NCI-H2107 treated with DMSO at 0.1 percent for 48 hours (cell line): Measurements from ENCODE around the gene TLL2.

Source experiments
- DNase-seq: peaks from one replicate; lab custom pipeline; 2025; ENCODE audit not compliant: unreplicated experiment; lab: John Stamatoyannopoulos, UW

Gene TLL2

DNA sequence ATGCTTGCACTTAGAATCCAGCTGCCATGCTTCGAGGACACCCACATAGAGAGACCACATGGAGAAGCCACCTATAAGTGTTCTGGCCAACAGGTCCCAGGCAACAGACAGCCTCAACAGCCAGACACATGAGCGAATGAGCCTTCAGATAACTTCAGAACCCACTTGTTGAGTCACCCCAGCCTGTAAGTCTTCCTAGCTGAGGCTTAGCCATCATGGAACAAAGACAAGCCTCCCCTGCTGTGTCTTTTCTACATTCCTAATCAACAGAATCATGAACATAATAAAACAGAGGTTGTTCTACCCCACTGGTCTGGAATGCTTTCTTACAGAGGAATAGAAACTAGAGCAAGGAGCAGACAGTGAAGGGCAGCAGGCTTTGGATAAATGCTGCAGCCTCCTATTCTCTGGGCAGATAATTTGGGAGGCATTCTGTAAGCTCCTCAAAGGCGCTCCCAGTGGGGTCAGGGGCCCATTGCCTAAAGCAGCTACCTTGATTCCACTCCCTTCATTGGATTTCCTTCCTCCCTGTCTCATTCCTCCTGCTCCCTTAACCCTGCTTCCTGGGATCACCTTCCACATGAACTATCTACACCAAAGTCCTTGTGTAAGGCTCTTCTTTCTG lies 4.6 kb downstream of the TLL2 start:
- DNase-seq, result no peak

DNA sequence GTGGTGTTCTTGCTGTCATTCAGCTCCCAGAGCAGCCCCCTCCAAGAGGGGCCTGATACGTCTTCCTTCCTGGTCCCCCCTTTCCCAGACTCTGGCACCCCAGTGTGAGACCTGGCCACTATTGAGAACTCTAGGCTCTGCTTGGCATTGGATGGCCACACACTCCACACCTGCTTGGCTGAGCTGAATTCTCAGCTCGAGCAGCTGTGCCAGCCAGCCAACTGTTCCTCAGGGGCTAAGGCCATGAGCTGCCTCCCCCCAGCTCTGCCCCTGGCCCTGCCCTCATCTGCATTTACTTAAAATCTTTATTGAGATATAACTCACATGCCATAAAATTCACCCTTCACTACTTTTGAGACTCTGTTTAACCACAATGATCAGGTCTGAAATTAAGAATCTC lies 6.7 kb downstream of the TLL2 start:
- DNase-seq, result no peak

DNA sequence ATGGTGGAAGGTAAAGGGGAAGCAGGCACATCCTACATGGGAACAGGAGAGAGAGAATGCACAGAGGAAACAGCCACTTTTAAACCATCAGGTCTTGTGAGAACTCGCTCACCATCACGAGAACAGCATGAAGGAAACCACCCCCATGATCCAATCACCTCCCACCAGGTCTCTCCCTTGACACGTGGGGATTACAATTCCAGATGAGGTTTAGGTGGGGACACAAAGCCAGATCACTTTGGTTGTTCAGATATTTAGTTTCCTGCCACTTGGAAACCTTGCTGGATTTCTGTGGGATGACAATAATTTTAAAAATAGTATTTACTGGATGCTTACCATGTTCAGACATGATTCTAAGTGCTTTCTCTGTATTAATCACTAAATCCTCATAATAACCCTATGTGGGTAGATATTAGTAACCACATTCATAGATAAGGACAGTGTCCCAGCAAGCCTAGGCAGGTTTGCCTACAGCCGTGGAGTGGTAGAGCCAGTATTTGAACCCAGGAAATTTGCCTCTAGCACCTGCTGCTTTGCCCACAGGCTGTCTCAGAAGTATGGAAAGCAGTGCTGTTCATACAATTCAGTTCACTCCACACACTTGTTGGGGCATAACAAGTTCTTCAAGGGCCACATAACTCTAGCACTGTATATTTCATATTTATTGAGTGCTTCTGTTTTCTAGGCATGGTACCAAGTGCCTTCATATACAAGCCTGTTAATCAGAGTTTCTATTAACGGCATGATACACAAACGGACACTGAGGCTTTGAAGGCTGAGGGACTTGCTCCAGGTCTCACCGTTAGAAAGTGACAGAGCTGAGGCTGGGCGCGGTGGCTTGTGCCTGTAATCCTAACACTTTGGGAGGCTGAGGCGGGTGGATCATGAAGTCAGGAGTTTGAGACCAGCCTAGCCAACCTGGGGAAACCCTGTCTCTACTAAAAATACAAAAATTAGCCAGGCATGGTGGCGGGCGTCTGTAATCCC lies 8.3 kb downstream of the TLL2 start:
- no peak for DNase-seq

DNA sequence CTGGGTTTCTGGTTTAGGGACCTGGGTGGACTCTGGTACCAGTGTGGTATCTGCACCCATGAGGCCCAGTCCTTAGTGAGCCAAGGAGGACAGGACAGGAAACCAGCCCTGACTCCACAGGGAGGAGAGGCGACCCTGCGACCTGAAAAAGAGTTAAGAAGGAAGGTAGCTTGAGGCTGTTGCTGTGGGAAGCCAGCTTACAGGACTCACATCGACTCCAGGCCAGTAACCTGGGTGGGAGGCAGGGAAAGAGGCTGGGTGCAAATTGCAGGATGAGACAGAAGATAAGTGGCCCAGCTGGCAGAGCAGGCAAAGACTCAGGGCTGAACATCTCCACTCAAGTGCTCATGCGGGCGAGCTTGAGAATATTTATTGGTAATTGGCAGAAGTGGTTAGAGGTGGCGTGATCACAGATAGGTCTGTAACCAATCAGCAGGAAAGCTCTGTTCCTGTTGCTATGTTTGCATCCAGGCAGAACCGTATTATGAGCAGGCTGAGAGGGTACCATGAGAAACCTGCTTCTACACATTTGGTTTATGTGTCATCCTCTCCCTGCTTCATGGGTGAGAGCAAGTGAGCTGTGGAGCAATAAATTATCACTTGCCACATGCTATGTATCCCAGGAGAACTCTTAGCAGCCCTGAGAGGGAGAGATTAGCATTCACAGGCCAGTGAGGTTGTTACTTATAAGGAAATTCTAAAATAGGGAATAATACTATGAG lies 11.0 kb downstream of the TLL2 start:
- no peak for DNase-seq

DNA sequence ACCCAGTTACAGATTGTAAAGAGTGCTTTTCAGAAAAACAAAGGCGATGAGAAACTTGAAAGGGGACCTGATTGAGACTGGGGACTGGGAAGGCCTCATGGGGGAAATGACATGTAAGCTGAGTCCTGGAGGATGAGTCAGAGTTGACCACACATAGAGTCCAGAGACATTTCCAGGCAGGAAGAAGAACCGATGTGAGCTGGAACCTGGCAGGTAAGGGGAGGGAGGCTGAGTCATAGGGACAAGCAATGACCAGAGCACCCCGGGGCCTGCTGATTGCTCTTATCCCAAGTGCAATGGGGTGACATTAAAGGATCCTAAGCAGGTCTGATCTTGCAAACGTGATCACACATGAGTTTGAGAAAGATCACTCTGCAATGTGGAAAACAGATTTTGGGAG lies 11.7 kb downstream of the TLL2 start:
- no peak for DNase-seq

DNA sequence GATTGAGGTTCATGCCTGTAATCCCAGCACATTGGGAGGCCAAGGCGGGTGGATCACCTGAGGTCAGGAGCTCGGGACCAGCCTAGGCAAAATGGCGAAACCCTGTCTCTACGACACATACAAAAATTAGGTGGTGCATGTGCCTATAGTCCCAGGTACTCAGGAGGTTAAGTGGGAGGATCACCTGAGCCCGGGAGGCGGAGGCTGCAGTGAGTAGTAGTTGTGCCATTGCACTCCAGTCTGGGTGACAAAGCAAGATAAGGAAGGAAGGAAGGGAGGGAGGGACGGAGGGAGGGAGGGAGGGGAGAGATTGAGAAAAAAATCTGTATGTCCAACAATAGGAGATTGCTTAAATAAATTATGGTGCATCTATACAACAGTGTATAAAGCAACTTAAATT lies 13.2 kb downstream of the TLL2 start:
- no peak for DNase-seq

DNA sequence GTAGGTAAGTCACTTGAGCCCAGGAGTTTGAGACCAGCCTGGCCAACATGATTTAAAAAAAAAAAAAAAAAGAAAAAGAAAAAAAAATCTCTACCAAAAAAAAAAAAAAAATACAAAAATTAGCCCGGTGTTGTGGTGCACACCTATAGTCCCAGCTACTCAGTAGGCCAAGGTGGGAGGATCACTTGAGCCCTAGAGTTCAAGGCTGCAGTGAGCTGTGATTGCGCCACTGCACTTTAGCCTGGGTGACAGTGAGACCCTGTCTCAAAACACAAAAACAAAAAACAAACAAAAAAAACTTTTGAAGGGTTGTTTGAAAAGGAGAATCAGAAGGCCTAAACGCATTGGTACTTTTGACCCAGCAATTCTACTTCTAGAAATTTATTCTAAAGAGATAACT lies 13.7 kb downstream of the TLL2 start:
- no peak for DNase-seq

DNA sequence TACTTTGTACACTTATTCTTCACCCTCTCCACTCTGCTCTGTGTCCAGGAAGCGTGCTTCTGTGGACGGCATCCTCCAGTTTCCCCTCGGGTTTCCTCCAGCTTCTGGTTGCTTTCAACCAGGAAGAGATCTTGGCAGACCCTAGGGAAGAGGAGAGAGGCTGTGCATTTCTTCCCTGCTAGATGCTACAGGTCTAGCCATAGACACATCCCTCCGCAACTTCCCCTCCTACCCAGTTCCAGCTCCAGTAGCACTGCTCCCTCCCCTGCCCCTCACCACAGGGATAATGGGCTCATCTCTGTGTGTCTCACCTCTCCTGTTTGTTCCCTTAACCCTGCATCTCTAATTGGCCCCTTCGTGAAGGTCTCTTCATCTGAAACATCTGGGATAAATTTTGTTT lies 16.3 kb downstream of the TLL2 start:
- DNase-seq, result no peak

DNA sequence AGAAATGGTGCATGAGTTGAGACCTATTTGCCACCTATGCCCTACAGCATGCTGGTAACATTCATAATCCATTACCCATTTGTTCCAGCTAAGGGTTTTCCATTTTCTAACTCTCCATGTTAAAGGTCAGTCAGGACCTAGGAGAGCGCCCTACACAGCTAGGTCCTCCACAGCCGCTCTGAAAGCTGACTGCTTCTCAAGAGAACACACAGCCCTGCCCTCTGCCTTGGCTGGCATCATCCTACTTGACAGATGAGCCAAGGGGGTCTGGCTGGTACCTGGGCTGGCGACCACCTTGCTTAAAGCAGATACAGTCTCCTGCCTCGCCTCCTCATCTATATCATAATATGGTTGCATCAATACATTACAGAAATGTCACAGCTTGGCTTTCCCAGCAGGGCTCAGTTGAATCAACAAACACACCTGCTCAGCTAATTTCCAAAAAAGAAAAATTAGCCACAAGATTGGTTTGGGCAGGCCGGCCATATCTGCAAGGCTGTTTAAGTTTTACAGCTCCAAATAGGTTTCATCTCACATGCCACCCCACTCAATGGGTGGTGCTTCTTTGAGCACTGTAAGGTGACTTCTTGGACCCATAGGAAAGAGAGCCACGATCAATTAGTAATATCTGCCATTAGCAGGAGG lies 17.3 kb downstream of the TLL2 start:
- no peak for DNase-seq

DNA sequence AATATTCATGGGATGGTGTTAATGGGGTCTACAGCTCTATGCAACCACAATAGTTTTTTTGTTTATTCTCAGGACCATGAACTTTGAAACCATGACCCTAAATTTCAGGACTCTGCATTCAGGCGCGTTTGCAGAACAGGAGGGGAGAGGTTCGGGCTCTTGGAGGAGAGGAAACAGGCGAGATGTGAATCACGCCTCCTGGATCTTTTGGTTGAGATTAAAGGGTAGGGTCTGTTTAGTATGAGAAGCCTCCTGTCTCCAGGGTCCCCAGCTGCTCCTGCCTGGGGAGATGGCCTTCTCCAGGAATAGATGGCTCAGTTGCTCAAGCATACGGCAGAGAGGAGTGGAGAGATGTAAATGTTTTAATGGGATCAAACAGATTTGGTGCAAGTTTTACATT lies 18.2 kb downstream of the TLL2 start:
- no peak for DNase-seq

DNA sequence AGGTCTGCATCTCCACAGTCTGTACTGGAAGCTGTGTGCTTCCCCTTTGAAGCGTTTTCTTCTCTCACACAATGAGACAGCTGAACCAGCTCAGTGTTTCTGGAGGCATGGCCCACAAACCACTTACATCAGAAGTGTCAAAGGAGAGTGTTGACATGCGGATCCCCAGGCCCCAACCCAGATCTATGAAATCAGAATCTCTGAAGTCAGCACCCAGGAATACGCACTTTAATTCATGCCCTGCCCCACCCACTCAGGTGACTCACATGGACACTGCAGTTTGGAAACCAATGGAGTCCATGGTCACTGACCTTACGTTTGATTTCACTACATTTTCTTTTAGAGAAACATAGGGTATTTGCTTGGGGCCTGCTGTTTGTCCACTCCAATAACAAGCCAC lies 19.0 kb downstream of the TLL2 start:
- no peak for DNase-seq

DNA sequence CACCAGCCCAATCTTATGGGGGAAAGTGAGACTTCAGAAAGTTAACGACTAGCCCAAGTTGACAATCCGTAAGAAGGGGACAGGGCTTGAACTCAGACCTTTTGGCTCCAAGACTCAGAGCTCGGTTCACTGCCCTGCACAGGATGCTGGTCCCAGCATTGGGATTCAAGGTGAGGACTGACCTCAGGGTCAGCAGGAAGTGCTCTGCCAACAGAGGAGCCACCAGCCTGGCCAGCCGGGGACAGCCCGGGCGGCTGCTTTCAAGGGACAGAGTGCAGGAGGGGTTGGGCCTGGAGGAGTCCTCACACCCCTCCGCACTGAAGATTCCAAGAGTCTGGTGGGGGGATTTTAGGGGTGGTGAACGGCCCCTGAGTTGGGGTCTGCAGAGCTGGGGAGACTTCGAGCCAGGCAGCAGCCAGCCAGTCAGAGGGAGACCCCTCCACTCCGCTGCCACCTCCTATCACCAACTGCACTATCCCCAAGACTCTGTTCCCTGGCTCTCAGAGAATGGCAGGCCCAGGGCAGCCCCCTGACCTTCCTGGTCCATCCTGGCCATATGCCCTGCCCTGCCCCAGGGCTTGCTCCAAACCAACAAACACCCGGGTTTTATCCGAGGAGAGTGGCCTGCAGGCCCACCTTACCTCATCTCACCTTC lies 19.7 kb downstream of the TLL2 start:
- no peak for DNase-seq

DNA sequence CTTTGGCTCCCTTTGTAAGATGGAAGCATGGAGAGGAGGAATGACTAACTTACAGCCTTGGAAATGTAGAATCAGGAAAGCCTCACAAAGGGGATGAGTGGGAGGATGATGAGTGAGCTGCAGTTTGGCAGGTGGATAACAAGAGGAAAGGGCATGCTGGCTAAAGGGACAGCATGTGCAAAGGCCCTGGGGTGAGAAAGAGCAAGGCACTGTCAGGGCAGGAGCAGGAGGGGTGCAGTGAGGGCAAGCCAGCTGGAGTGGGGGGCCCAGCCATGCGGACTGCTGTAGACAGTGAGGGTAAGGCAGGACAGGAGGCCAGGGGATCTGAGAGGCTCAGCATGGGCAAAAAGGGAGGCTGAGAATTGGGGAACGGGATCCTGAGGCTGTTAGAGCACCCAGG lies 20.5 kb downstream of the TLL2 start:
- no peak for DNase-seq

DNA sequence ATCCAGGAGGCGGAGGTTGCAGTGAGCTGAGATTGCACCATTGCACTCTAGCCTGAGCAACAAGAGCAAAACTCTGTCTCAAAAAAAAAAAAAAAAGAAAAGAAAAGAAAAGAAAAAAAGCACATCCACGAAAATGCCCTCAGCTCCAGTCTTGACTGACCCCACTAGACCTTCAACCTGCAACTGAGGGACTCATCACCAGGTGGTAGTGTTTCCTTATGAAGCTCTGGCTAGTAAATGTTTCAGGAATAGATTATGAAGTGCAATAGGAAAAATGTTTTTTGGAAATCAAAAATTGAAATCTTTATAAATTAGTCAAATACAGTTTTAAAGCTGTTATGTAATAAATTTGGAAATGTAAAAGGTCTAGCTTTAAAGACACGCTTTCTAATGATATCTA lies 22.4 kb downstream of the TLL2 start:
- DNase-seq, result no peak

DNA sequence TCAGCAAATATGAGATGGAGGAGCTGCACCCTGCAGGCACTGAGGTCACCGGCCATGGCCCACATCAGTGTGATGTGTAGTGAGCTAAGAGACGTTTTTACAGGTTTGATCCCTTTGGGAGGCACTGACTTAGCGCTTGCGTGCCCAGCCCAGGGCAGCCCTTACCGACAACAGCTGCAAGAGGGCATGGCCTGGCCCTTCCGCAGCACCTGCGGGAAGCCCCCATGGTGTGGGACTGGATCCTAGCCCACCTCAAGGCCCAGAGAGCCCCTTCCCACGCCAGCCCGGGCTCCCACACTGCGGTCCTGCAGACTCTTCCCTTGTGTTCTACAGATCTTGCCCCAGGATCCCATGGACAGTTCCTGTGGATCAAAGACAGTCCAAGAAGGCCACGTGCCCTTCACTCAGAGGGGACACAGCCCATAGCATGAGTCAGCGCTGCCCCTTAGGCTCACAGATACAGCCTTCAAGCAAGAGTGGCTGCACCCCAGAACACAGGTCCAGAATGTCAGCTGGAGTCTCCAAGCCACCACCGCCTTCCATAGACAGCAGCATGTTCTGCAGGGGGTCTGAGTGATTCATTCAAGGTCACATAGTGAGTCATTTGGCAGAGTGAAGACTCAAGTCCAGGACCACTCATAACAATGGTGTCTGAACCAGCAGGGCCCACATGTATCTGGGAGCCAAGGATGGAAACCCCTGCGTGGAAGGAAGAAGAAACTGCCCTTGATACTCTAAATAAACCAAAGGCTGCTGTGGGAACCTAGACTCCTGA lies 25.4 kb downstream of the TLL2 start:
- DNase-seq, result no peak

DNA sequence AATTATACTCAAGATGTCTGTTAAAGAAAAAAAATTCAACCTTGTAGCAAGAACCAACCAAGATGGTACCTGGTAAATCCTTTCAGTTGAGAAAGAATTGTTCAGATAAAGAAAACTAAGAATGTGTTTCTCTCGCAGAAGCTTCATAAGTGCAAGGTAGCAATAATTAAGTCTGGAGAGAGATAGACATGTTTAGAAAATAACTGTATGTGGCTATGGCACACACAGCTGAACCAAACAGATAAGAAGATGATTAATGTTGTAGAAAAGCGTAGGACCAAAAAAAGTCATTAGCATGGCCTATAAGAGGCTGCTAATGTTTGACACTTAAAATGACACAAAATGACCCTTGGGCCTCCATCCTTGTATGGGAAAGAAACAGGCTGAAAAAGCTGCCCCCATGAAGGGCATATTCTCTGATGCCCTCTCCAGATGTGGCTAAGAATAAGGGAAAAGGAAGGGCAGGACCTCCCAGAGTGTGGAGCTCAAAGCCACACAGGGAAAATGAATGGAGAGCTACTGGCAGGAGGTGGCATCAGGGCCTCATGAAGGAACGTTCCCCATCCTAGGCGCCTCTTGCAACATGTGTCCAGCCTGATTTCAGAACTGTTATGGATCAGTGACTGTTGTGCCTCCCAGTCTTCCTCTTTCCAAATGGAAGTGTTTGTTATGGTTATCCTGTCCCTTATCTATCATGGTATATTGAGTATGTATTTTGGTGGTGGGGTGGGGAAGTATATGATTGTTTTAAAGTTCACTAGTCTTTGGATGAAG lies 30.7 kb downstream of the TLL2 start:
- no peak for DNase-seq

DNA sequence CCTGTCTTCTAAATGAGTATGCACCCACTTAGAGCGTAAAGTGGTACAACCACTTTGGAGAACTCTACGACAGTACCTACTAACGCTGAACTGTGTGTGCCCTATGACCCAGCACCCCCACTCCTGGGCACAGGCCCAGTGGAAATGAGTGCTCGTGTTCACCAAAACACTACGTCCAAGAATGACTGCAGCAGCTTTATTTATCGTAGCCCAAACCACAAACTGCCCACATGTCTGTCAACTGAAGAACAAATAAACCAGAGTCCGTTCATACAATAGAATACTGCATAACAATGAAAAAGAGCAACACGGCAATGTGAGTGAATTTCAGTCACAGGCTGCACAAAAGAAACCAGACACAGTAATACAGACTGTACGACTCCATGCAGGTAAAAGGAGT lies 35.4 kb downstream of the TLL2 start:
- no peak for DNase-seq

DNA sequence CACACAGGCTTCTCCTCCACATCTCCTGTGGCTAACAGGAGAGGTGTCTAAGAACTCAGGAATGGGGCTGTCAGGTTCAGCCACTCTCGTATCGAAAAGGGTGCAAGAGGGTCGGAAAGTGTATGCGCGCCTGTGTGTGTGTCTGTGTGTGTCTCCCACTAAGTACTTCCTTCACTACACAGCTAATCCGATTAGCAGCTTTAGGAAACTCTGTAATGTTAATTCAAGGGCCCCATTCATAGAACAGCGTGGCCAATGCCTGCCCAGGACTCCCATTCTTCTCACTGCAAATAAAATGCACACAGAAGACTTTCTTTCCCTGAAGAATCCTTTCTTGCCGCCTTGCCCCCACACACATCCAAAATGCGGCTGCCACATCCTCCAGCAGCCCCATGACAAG lies 39.9 kb downstream of the TLL2 start:
- no peak for DNase-seq

DNA sequence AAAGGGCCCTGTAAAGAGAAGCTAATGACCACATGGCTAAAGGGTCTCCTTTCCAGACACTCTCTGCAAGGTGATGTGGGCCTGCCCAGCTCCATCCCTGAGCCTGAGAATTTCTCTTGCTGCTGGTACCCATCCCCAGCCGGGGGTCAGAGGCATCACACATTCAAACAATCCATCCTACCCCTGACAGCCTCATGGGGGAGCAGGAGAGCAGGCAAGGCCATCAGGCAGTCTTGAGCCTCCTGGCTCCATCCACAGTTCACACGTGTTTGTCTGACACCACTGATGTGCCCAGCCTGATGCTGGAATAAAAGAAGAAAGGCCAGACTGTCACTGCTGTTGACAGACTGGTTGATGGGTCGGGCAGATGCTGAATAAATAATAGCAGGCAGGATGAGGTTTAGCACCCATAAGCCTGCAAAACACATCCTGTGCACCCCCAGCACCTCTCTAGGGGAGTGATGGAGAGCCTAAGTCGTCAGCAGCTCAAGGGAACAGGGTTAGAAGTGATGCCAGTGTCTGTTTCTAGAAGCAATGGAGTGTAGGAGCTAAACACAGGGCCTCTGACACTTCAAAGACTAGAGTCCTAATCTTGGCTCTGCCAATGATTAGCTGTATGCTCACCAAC lies 43.5 kb downstream of the TLL2 start:
- DNase-seq, result no peak
